Hypothalamus (tissue), 51 donors: ENCODE results near the gene MCL1.
"Not testable (repeated sequence)": the region's sequence is repeated elsewhere in the genome, so short reads cannot be mapped to it uniquely, and the experiment has no call there.

Experiments
- DNase-seq, 51 donors: peaks; one replicate each; lab custom pipeline; 2025; lab: John Stamatoyannopoulos, UW

Gene MCL1

GRCh38 chr1:150603711-150604110 is 24.3 kb upstream of the MCL1 start:
- no peak for DNase-seq

- not testable (repeated sequence) for DNase-seq
Measured at GRCh38 chr1:150602372-150602771, 23.0 kb upstream of the MCL1 start.

GRCh38 chr1:150601540-150601939 is 22.1 kb upstream of the MCL1 start:
- DNase-seq = no peak

GRCh38 chr1:150598346-150598745 is 18.9 kb upstream of the MCL1 start:
- DNase-seq = not testable (repeated sequence)

DNA sequence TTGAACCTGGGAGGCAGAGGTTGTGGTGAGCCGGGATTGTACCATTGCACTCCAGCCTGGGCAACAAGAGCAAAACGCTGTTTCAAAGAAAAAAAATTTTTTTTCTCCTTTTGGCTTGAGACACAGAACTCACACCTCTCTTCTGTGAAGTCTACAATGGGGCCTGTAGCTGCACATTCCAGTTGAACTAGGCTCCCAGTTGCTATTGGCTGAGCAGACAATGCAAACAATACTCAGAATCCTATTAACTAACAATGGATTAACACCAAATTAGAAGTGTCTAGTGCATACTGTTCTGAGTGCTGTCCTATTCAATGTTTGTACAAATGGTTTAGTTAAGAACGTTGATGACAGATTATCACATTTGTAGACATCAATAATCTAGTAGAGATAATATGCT is 17.6 kb upstream of the MCL1 start:
- DNase-seq = no peak

DNA sequence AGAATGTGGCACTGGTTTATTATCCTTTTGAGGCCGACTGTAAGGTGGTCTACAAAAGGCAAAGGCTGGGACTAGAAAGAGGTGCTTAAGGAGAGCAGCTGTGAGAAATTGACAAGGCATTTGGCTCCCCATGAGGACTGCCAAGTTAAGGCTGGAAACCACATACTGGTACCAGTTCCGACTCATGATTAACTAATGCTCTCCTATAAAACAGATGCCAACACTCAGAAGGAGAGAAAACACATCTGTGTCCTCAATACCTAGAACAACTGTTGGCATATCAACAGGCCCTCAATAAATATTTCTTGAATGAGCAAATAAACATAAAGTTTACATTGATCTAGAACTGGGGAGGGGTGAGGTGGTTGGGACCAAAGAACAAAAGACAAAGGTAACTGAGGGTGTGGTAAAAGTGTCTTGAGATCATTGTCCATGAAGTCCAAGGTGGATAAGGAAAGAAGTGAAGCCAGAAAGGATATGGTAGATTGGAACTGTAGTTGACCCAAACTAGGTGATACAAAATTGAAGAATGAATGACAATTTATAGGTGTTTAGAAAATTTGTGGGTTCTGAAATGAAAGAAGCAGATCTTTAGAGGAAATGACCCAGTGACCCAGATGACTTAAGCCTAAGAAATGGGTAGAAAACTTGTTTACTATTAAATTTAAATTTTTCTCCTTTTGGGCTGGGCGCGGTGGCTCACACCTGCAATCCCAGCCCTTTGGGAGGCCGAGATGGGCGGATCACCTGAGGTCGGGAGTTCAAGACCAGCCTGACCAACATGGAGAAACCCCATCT is 16.9 kb upstream of the MCL1 start:
- DNase-seq = no peak

DNA sequence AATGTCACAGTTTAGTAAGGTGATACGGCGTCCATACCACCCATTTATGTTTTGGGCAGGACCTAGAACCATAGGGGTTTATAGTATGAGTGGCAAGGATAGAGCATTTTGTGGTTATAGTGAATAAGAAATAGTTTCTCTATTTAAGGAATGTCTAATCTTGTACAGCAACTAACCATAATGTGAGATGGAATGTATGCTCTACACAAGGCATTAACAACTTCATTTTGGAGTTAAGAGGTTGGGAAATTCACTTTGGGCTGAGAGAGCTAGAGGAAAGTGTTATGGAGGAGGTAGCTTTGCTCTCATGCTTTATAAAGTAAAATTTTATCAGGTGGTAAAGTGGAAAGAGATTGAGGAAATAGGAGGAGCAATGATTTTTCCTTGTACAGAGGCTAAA is 3.0 kb upstream of the MCL1 start:
- DNase-seq = no peak

DNA sequence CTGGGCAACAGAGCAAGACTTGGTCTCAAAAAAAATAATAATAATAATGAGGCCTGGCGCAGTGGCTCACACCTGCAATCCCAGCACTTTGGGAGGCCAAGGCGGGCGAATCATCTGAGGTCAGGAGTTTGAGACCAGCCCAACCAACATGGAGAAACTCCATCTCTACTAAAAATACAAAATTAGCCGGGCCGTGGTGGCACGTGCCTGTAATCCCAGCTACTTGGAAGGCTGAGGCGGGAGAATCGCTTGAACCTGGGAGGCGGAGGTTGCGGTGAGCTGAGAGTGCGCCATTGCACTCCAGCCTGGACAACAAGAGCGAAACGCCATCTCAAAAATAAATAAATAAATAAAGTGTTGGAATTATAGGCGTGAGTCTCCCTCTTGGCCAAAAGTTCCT is 2.6 kb upstream of the MCL1 start:
- not testable (repeated sequence) for DNase-seq

DNA sequence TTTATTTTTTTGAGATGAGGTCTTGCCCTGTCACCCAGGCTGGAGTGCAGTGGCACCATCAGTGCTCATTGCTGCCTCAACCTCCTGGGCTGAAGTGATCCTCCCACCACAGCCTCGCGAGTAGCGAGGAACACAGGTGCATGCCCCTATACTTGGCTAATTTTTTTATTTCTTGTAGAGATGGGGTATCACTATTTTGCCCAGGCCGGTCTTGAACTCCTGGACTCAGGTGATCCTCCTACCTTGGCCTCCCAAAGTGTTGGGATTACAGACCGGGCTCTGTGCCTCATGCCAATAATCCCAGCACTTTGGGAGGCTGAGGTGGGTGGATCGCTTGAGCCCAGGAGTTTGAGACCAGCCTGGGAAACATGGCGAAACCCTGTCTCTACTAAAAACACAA is 2.0 kb upstream of the MCL1 start:
- not testable (repeated sequence) for DNase-seq

DNA sequence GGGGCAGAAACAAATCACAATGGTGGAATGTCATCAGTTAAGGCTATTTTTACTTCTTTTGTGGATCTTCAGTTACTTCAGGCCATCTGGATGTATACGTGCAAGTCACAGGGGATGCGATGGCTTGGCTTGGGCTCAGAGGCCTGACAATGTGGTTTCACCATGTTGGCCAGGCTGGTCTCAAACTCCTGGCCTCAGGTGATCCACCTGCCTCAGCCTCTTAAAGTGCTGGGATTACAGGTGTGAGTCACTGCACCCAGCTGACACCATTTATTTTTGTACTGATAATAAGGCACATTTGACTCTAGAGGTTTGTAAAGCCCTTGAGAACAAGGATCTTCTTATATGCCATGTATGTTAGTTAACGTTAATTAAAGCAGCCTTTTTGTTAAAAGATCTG is 1.6 kb upstream of the MCL1 start:
- DNase-seq = not testable (repeated sequence)

DNA sequence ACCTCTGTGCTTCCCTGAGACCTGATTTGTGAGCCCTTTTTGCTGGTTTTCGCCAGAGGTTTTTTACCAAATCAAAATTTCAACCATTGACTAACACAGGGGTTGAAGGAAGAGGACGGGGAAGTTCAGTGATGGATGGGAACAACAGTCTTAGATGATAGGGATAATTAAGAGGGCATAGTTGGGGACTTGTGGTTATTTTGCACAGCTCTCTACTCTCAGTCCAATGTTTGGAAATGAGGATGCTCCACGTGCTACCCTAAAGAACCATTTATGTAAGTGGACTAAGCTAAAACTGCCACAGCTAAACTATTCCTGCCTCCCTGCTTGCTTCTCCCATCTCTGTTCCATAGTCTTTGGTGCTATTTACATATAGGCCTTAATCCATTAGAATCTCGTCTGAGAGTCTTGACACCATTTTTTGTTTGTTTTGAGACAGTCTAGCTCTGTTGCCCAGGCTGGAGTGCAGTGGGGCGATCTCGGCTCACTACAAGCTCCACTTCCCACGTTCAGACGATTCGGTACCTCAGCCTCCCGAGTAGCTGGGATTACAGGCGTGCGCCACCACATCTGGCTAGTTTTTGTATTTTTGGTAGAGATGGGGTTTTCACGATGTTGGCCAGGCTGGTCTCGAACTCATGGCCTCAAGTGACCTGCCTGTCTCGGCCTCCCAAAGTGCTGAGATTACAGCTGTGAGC is 684 bp upstream of the MCL1 start:
- DNase-seq = no peak

- peak in 22 of 51 donors; percentile 20 to 67 (median 46) for DNase-seq
Measured at GRCh38 chr1:150578272-150579109, 919 bp downstream of the MCL1 start.

DNA sequence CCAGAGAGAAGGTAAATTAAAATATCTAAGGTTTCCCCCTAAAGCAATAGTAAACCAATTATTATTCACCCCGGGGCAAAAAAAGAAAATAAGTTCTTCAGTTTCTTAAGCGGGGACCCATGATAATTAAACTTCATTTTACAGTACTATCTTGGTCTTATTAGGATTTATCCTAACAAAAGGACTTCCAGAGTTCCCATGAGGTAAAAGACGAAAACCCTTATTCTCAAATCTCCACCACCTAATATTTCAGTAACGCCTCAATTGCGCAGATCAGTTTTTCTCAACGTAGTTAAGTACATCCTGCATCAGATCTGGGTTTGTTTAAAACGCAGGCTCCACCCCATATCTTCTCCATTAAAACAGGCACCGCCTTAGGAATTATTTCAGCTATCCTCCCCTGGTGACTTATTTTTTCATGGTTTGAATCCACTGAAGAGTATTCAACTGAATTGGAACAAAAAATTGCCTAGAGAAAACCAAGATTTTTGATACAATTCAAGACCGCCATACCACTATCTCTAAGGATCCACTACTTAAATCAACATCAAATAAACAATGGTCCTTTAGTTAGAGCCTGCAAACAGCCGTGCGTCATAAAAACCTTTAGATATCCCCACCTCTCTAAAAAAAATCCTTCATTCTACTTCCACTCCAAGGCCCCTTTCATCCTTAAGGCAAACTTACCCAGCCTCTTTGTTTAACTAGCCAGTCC is 1.7 kb downstream of the MCL1 start:
- DNase-seq = peak in 2 of 51 donors; percentile 34 to 53

DNA sequence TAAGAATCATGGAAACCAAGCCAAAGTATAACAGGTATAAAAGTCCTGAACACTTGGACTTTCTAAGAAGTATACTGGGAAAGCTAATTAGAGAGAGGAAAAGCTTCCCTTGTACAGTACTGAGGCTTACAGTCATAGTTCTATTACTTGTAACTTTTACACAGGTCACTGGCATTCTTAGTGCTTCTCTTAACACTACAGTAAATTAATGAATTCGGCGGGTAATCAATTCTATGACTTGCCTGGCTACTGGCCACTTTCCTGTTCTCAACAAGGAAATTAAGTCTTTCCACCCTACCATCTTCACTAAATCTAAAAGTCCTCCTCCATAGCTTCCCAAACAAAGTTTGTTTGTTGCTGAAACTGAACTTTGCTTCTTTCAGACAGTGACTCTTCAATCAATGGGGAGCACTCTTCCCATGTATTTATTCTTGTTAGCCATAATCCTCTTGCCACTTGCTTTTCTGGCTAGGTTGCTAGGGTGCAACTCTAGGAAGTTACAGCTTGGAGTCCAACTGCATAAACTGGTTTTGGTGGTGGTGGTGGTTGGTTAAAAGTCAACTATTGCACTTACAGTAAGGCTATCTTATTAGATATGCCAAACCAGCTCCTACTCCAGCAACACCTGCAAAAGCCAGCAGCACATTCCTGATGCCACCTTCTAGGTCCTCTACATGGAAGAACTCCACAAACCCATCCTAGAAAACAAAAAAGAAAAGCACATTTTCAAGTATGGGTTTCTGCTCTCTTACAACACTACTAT is 2.4 kb downstream of the MCL1 start:
- peak in 1 of 51 donors; percentile 2 for DNase-seq

DNA sequence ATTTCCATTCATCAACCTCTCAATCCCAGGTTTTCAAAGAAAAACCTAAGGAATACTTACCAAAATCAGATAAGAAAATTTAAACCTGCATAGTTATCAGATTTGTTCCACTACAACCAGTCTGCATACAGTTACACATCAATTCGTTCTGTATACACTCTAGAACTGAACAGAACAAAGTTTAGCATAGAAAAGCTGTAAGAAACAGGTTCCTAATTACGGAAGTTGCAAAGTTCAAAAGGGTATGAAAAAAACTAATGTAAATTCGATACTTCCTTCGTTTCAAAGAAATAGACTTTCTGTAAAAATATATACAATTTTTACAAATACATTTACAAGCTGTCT is 3.1 kb downstream of the MCL1 start:
- DNase-seq = no peak

GRCh38 chr1:150575518-150576366 is 3.7 kb downstream of the MCL1 start:
- DNase-seq = peak in 1 of 51 donors; percentile 2

GRCh38 chr1:150575072-150575489 is 4.3 kb downstream of the MCL1 start:
- DNase-seq = no peak

DNA sequence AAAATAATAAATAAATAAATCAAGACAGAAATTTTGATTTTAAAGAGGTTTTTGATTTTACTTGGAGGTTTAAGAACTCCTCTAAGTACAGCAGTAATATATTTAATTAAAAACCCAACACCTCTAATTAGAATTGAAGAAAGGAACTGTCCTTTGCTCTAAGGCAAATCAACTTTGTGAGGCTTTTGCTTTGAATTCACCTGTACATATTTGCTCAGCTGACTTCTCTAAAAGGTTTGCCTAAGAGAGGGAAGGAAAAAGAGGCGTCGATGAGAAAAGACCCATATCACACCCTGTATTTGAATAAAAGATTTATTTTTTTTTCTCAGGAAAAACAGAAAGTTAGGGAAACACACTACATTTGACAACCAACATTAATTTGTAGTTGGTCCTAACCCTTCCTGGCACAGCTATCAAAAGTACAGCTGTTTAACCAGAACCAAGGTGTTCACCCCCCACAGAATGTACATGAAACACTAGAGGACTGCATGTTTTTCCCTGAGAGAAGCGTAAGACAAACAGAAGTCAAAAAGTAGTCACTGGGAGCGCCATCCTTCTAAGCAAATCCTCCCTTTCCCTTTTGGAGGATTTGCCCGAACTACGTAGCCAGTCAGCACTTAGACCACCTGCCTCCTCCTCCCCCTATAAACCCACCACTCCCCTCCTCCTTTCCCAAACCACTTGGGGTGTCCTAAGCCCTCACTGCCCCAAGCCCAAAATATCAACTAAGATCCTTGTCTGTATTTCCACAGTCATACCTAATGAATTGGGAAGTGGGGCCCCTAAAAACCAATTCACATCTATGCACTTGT is 4.9 kb downstream of the MCL1 start:
- no peak for DNase-seq
